ENCODE results near the gene DIPK2B.

- no peak for TF ChIP-seq CTCF (IDR thresholded peaks at IDR 0.05)
- no peak for TF ChIP-seq EZH2phosphoT487 (IDR thresholded peaks at IDR 0.05)
These were observed 27.4 kb upstream of the DIPK2B start for GRCh38 chrX:45228126-45228525.

Data from neural progenitor cell (in vitro differentiated cells).